ENCODE measurements around the gene TREML2.
"Not testable (repeated sequence)": the region's sequence is repeated elsewhere in the genome, so short reads cannot be mapped to it uniquely, and the experiment has no call there.

DNA sequence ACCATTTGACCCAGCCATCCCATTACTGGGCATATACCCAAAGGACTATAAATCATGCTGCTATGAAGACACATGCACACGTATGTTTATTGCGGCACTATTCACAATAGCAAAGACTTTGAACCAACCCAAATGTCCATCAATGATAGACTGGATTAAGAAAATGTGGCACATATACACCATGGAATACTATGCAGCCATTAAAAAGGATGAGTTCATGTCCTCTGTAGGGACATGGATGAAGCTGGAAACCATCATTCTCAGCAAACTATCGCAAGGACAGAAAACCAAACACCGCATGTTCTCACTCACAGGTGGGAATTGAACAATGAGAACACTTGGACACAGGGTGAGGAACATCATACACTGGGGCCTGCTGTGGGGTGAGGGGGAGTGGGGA is 45.6 kb upstream of the TREML2 start:
- not testable (repeated sequence) for TF ChIP-seq BHLHE40 (IDR thresholded peaks at IDR 0.05; ENCODE audit: low read length); ETV6 (CRISPR knock-in tag; conservative IDR thresholded peaks at IDR 0.05); JUNB (CRISPR knock-in tag; IDR thresholded peaks at IDR 0.05; ENCODE audit: borderline replicate concordance); FOSL1 (CRISPR knock-in tag; IDR thresholded peaks at IDR 0.05; ENCODE audit: borderline replicate concordance); EZH2 (conservative IDR thresholded peaks at IDR 0.05; ENCODE audit: low read depth, low read length)
- TF ChIP-seq, protein P1, sequence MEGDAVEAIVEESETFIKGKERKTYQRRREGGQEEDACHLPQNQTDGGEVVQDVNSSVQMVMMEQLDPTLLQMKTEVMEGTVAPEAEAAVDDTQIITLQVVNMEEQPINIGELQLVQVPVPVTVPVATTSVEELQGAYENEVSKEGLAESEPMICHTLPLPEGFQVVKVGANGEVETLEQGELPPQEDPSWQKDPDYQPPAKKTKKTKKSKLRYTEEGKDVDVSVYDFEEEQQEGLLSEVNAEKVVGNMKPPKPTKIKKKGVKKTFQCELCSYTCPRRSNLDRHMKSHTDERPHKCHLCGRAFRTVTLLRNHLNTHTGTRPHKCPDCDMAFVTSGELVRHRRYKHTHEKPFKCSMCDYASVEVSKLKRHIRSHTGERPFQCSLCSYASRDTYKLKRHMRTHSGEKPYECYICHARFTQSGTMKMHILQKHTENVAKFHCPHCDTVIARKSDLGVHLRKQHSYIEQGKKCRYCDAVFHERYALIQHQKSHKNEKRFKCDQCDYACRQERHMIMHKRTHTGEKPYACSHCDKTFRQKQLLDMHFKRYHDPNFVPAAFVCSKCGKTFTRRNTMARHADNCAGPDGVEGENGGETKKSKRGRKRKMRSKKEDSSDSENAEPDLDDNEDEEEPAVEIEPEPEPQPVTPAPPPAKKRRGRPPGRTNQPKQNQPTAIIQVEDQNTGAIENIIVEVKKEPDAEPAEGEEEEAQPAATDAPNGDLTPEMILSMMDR (CRISPR knock-in tag; IDR thresholded peaks at IDR 0.05), result not testable (repeated sequence)
- TF ChIP-seq, protein P2, sequence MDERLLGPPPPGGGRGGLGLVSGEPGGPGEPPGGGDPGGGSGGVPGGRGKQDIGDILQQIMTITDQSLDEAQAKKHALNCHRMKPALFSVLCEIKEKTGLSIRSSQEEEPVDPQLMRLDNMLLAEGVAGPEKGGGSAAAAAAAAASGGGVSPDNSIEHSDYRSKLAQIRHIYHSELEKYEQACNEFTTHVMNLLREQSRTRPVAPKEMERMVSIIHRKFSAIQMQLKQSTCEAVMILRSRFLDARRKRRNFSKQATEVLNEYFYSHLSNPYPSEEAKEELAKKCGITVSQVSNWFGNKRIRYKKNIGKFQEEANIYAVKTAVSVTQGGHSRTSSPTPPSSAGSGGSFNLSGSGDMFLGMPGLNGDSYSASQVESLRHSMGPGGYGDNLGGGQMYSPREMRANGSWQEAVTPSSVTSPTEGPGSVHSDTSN (CRISPR knock-in tag; IDR thresholded peaks at IDR 0.05), result not testable (repeated sequence)
